HAP-1 (cell line): Measurements from ENCODE around the gene CYP1A2.

Source experiments
- DNase-seq, 2 experiments: peaks; one replicate each; pipeline ENCODE4 v3.0.0-alpha.2; 2016 to 2020; ENCODE audit warnings: low spot score in 2 of 2
- H3K27me3 ChIP-seq: fragments of 250-450 bp; sonication (Bioruptor Pico); 2 replicates; pipeline ENCODE4 v1.5.1; 2020; ENCODE audit warnings: low read depth, mild to moderate bottlenecking, moderate library complexity
- H3K36me3 ChIP-seq: fragments of 250-450 bp; sonication (Bioruptor Pico); replicated peaks from 2 replicates; pipeline ENCODE4 v1.5.1; 2020; ENCODE audit warnings: mild to moderate bottlenecking
- H3K4me1 ChIP-seq: fragments of 250-450 bp; sonication (Bioruptor Pico); 2 replicates; pipeline ENCODE4 v1.5.1; 2020; ENCODE audit warnings: mild to moderate bottlenecking
- H3K4me3 ChIP-seq: fragments of 250-450 bp; sonication (Bioruptor Pico); 2 replicates; pipeline ENCODE4 v1.5.1; 2020; ENCODE audit warnings: mild to moderate bottlenecking, moderate library complexity
- H3K9me3 ChIP-seq: fragments of 250-450 bp; sonication (Bioruptor Pico); 2 replicates; pipeline ENCODE4 v1.5.1; 2020; ENCODE audit warnings: mild to moderate bottlenecking, moderate library complexity
- in situ Hi-C: fragments of 300-500 bp; cut with MboI; formaldehyde crosslinking; loops from 3 replicates; pipeline ENCODE4 v1.14.3; 2020; ENCODE audit warnings: low sequenced_read_pairs, inconsistent platforms, mixed read lengths

Gene CYP1A2

GRCh38 chr15:74752531-74752930 is 3.9 kb downstream of the CYP1A2 start:
- Histone ChIP-seq H3K4me3 (no peak overlapping the region), H3K4me1 (no peaks in the 10 kb centered on the region), H3K27me3 (peaks cover 2% of the 10 kb centered on the region; the same call in 1 of the 2 replicates), H3K36me3 (no peaks in the 10 kb centered on the region), H3K9me3 (no peaks in the 10 kb centered on the region)
- no peak for DNase-seq
- in situ Hi-C loops = loop anchor here (10.0 kb wide), 1 partner anchor 98 kb away; no protein-coding TSS in a partner anchor

GRCh38 chr15:74754593-74755215 is 6.1 kb downstream of the CYP1A2 start:
- H3K36me3 ChIP-seq = no peaks in the 10 kb centered on the region
- no peak for DNase-seq
- no peak overlapping the region for H3K4me3 ChIP-seq
- H3K4me1 ChIP-seq = no peaks in the 10 kb centered on the region
- in situ Hi-C loops = loop anchor here (10.0 kb wide), 1 partner anchor 100 kb away; no protein-coding TSS in a partner anchor
- no peaks in the 10 kb centered on the region for H3K9me3 ChIP-seq
- peaks cover 2% of the 10 kb centered on the region; the same call in 1 of the 2 replicates for H3K27me3 ChIP-seq

GRCh38 chr15:74758736-74759135 is 10.1 kb downstream of the CYP1A2 start:
- no peaks in the 10 kb centered on the region for H3K36me3 ChIP-seq
- no peaks in the 10 kb centered on the region for H3K4me1 ChIP-seq
- H3K9me3 ChIP-seq = no peaks in the 10 kb centered on the region
- in situ Hi-C loops = loop anchor here (10.0 kb wide), 1 partner anchor 104 kb away; no protein-coding TSS in a partner anchor
- H3K4me3 ChIP-seq = no peak overlapping the region
- DNase-seq = no peak
- peaks cover 2% of the 10 kb centered on the region for H3K27me3 ChIP-seq

- no peaks in the 10 kb centered on the region; the same call in 1 of the 2 replicates for H3K27me3 ChIP-seq
- no peak for DNase-seq
- no peak overlapping the region for H3K4me3 ChIP-seq
- H3K9me3 ChIP-seq = no peaks in the 10 kb centered on the region
- in situ Hi-C loops = no loop called here
- no peaks in the 10 kb centered on the region for H3K36me3 ChIP-seq
- no peaks in the 10 kb centered on the region for H3K4me1 ChIP-seq
Measured at GRCh38 chr15:74762791-74763150, 14.1 kb downstream of the CYP1A2 start.

DNA sequence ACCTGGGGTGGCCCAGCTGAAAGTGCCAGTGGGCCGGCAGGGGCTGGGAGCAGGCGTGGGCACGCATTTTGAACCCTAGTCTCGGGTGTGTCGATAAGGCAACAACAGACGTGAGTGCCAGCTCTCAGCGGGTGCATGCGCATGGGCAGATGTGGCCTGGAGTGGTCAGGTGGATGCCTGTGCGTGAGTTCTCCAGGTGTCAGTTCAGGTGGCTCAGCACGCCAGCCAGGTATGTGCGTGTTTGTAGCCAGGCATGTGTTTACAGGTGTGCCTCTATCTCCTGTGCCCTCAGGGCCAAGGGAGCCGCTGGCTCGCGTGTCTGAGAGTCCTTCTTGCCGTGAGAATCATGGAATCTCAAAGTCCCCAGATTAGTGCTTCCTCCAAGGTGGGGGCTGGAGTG is 14.8 kb downstream of the CYP1A2 start:
- H3K36me3 ChIP-seq = no peaks in the 10 kb centered on the region
- H3K4me1 ChIP-seq = no peaks in the 10 kb centered on the region
- H3K9me3 ChIP-seq = no peaks in the 10 kb centered on the region
- no peak for DNase-seq
- H3K4me3 ChIP-seq = no peak overlapping the region
- H3K27me3 ChIP-seq = no peaks in the 10 kb centered on the region; the same call in 1 of the 2 replicates
- in situ Hi-C loops = no loop called here

DNA sequence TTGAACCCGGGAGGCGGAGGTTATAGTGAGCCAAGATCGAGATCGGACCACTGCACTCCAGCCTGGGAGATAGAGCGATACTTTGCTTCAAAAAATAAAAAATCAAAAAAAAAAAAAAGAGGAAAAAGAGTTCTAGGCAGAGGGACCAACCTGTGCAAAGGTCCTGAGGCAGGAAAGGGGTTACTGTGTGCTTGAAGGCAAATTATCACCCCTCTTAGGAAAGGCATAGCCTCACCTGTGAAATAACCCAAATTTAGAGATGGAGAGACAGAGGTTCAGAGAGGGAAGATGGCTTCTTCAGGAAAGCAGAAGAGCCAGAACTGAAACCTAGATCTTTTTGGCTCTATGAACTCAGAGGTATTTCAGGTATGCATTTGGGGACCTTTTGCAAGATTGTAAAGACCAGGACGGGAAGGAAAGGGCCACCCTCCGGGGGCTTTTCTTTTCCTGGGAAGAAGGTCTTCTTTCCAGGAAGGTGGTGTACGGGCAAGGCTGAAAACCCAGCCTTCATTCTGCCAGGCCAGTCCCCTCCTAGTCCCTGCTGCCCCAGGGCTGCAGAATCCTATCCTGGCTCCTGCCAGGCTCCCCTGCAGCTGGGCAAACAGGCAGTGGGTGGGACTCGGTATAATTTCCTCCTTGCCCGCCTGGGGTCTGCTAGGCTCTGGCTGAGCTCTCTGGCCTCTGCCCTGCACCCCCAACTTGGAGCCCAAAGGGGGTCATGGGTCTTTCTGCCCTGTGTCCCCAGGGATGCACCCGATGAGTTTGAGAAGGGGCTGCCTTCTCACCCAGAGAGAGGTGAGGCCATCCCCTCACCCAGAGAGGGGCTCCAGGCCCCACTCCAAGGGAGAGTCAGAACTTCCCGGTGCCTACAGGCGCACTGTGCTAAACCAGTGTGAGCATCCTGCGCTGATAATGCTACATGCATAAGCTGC is 18.8 kb downstream of the CYP1A2 start:
- Histone ChIP-seq H3K27me3 (peaks cover 4% of the 10 kb centered on the region; the same call in 1 of the 2 replicates), H3K4me3 (no peak overlapping the region), H3K36me3 (no peaks in the 10 kb centered on the region), H3K9me3 (no peaks in the 10 kb centered on the region), H3K4me1 (peaks cover 10% of the 10 kb centered on the region)
- in situ Hi-C loops = loop anchor here (5.0 kb wide), 1 partner anchor 130 kb away; no protein-coding TSS in a partner anchor
- DNase-seq = no peak

- in situ Hi-C loops = loop anchor here (5.0 kb wide), 1 partner anchor 131 kb away; no protein-coding TSS in a partner anchor
- Histone ChIP-seq H3K4me1 (peaks cover 10% of the 10 kb centered on the region), H3K27me3 (peaks cover 4% of the 10 kb centered on the region; the same call in 1 of the 2 replicates), H3K36me3 (no peaks in the 10 kb centered on the region), H3K4me3 (no peak overlapping the region), H3K9me3 (no peaks in the 10 kb centered on the region)
- no peak for DNase-seq
Measured at GRCh38 chr15:74768099-74768770, 19.6 kb downstream of the CYP1A2 start.

- Histone ChIP-seq H3K27me3 (peaks cover 4% of the 10 kb centered on the region; the same call in 1 of the 2 replicates), H3K9me3 (no peaks in the 10 kb centered on the region), H3K4me1 (peaks cover 13% of the 10 kb centered on the region), H3K36me3 (no peaks in the 10 kb centered on the region), H3K4me3 (no peak overlapping the region)
- in situ Hi-C loops = loop anchor here (5.0 kb wide), 1 partner anchor 132 kb away; no protein-coding TSS in a partner anchor
- peak; percentile 87 to 92 for DNase-seq
Measured at GRCh38 chr15:74768771-74769342, 20.2 kb downstream of the CYP1A2 start.

DNA sequence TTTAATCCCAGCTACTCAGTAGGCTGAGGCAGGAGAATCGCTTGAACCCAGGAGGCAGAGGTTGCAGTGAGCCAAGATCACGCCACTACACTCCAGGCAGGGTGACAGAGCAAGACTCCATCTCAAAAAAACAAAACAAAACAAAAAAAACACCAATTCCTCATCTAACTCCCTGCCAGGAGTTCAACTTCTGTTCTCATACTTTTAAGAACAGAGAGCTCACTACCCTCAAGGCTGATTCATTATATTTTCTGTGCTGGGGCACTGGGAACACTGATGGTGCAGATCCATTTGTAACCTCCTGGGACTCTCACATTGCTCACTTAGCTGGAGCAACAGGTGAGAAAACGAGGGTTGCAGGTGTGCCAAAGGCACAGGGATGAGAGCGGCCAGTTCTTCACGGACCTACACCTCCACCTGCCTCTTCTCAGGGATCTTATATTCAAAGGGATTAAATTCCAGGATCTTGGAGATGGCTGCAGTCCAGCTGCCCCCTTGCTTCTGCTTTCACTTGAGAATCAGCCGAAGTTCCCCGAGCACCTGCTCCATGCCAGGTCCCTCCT is 20.9 kb downstream of the CYP1A2 start:
- Histone ChIP-seq H3K4me3 (no peak overlapping the region), H3K9me3 (no peaks in the 10 kb centered on the region), H3K4me1 (peaks cover 18% of the 10 kb centered on the region), H3K36me3 (no peaks in the 10 kb centered on the region), H3K27me3 (peaks cover 4% of the 10 kb centered on the region; the same call in 1 of the 2 replicates)
- no peak for DNase-seq
- in situ Hi-C loops = loop anchor here (5.0 to 10.0 kb wide), 4 partner anchors 132 to 435 kb away; partner anchors contain the start of gene C15orf39

DNA sequence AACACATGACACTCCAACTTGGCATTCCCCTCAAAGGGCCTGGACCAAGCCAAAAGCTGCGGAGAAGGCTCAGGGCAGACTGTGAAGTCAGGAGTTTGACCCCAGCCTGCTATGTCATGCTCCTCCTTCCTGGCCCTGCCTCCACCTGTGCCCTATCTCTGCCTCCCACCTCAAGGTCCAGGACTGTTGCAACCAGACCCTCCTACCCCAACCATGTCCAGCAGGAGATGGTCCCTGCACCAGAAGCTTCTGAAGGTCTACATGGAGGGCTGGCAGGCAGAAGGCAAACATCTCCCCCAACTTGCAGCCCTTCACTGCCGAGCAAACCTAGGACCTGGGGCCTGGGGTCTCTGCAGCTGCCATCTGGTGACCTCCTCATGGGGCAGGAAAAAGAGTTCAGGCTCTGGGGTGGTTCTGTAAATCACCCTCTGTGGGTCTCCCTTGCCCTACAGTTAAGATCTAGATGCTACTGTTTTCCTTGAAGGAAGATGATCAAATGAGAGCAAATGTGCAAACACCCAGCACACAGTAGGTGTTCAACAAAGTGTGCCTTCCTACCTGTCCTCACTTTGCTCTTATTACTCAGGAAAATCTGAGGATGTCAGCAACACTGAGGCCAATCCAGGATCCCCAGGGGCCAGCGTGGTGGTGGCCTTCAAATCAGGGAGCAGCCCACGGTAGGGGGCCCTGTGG is 21.7 kb downstream of the CYP1A2 start:
- no peaks in the 10 kb centered on the region for H3K36me3 ChIP-seq
- DNase-seq = no peak
- in situ Hi-C loops = loop anchor here (5.0 to 10.0 kb wide), 3 partner anchors 182 to 434 kb away; partner anchors contain the start of gene C15orf39
- H3K4me1 ChIP-seq = peaks cover 18% of the 10 kb centered on the region
- no peak overlapping the region for H3K4me3 ChIP-seq
- H3K9me3 ChIP-seq = no peaks in the 10 kb centered on the region
- peaks cover 4% of the 10 kb centered on the region; the same call in 1 of the 2 replicates for H3K27me3 ChIP-seq

DNA sequence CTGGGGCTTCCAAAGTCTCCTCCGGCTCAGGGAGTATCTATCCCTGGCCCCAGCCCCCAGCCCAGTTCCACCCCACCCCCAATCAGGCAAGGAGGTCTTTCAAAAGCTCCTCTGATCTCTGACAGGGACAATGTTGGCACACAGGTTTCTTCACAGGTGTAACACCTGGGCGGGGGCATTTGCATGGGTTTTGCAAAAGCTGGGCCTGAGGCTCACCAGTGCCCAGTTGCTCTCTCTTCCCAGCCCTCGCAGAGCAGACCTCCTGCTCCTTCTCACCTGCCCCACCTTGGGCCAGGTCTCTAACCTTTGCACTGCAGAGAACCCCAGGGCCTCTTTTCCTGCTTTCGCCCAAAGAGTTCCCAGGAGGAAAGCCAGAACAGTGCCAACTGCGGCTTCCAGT is 24.7 kb downstream of the CYP1A2 start:
- Histone ChIP-seq H3K9me3 (no peaks in the 10 kb centered on the region), H3K36me3 (no peaks in the 10 kb centered on the region), H3K4me3 (no peak overlapping the region), H3K27me3 (peaks cover 4% of the 10 kb centered on the region; the same call in 1 of the 2 replicates), H3K4me1 (peaks cover 18% of the 10 kb centered on the region)
- in situ Hi-C loops = loop anchor here (5.0 to 10.0 kb wide), 3 partner anchors 179 to 431 kb away; partner anchors contain the start of gene C15orf39
- DNase-seq = no peak

GRCh38 chr15:74773731-74774252 is 25.1 kb downstream of the CYP1A2 start:
- Histone ChIP-seq H3K4me1 (peaks cover 16% of the 10 kb centered on the region), H3K27me3 (peaks cover 4% of the 10 kb centered on the region; the same call in 1 of the 2 replicates), H3K36me3 (no peaks in the 10 kb centered on the region), H3K9me3 (no peaks in the 10 kb centered on the region), H3K4me3 (no peak overlapping the region)
- DNase-seq = peak; percentile 81 to 92
- in situ Hi-C loops = loop anchor here (5.0 to 10.0 kb wide), 3 partner anchors 179 to 431 kb away; partner anchors contain the start of gene C15orf39
